ENCODE measurements around the gene TMEM38A.
A peak's percentile ranks its signal among the peaks of the same experiment; 100 is the strongest.
"Not testable (repeated sequence)": the region's sequence is repeated elsewhere in the genome, so short reads cannot be mapped to it uniquely, and the experiment has no call there.

TMEM38A gene

GRCh38 chr19:16638666-16639065 is 22.3 kb upstream of the TMEM38A start:
- no peak for DNase-seq

- no peak for DNase-seq
Measured at GRCh38 chr19:16640951-16641350, 20.0 kb upstream of the TMEM38A start.

GRCh38 chr19:16641695-16642094 is 19.2 kb upstream of the TMEM38A start:
- no peak for DNase-seq

GRCh38 chr19:16645140-16645539 is 15.8 kb upstream of the TMEM38A start:
- DNase-seq, result no peak

GRCh38 chr19:16649734-16650133 is 11.2 kb upstream of the TMEM38A start:
- no peak for DNase-seq

- no peak for DNase-seq
Measured at GRCh38 chr19:16650821-16651220, 10.1 kb upstream of the TMEM38A start.

- not testable (repeated sequence) for DNase-seq
Measured at GRCh38 chr19:16651421-16652188, 9.3 kb upstream of the TMEM38A start.

- DNase-seq, result no peak
Measured at GRCh38 chr19:16652854-16653253, 8.1 kb upstream of the TMEM38A start.

GRCh38 chr19:16654140-16654539 is 6.8 kb upstream of the TMEM38A start:
- peak; percentile 35 for DNase-seq

- no peak for DNase-seq
Measured at GRCh38 chr19:16654627-16655026, 6.3 kb upstream of the TMEM38A start.

- DNase-seq, result no peak
Measured at GRCh38 chr19:16655727-16656126, 5.2 kb upstream of the TMEM38A start.

- no peak for DNase-seq
Measured at GRCh38 chr19:16657384-16657783, 3.6 kb upstream of the TMEM38A start.

GRCh38 chr19:16659464-16659831 is 1.5 kb upstream of the TMEM38A start:
- no peak for DNase-seq

GRCh38 chr19:16659832-16660708 is 869 bp upstream of the TMEM38A start, which contains the start of gene SMIM7:
Gene SMIM7, minus strand, starts transcription at chr19:16660144. Its CDS starts 34 bp downstream, at chr19:16660110.
- DNase-seq, result peak; percentile 97

- no peak for DNase-seq
Measured at GRCh38 chr19:16661480-16662034, 618 bp downstream of the TMEM38A start.

GRCh38 chr19:16668176-16668575 is 7.2 kb downstream of the TMEM38A start:
- no peak for DNase-seq

GRCh38 chr19:16668702-16669101 is 7.8 kb downstream of the TMEM38A start:
- DNase-seq, result not testable (repeated sequence)

GRCh38 chr19:16670291-16670690 is 9.4 kb downstream of the TMEM38A start:
- DNase-seq, result no peak

- no peak for DNase-seq
Measured at GRCh38 chr19:16671652-16672274, 10.8 kb downstream of the TMEM38A start.

GRCh38 chr19:16673231-16673630 is 12.3 kb downstream of the TMEM38A start:
- no peak for DNase-seq

GRCh38 chr19:16673839-16674238 is 12.9 kb downstream of the TMEM38A start:
- DNase-seq, result not testable (repeated sequence)

- no peak for DNase-seq
Measured at GRCh38 chr19:16676101-16676798, 15.3 kb downstream of the TMEM38A start.

GRCh38 chr19:16677055-16677454 is 16.1 kb downstream of the TMEM38A start:
- DNase-seq, result no peak
